ENCODE results near the gene NEDD9.

NEDD9 gene

GRCh38 chr6:11142296-11143027 lies 90.0 kb downstream of the NEDD9 start:
- ChIA-PET CTCF (interaction anchor here (0.9 to 4.0 kb wide), 15 partner anchors 7 to 432 kb away, joined by 3 to 79 read pairs (median 4); no protein-coding TSS in a partner anchor), POLR2A (no interaction called here)
- DNase-seq (ENCODE audit: extremely low spot score): no peak
- no peak for TF ChIP-seq CTCF (IDR thresholded peaks at IDR 0.05; ENCODE audit: control extremely low read depth, extremely low read depth, low read depth, missing control alignments)

GRCh38 chr6:11141295-11141694 lies 91.2 kb downstream of the NEDD9 start:
- ChIA-PET CTCF (interaction anchor here (1.1 kb wide), 1 partner anchor 355 kb away, joined by 3 read pairs; no protein-coding TSS in a partner anchor), POLR2A (interaction anchor here (0.7 kb wide), 1 partner anchor 70 kb away, joined by 4 read pairs; no protein-coding TSS in a partner anchor)
- DNase-seq (ENCODE audit: extremely low spot score): no peak
- TF ChIP-seq CTCF (IDR thresholded peaks at IDR 0.05; ENCODE audit: control extremely low read depth, extremely low read depth, low read depth, missing control alignments): no peak

- DNase-seq (ENCODE audit: extremely low spot score): no peak
- CTCF ChIA-PET: interaction anchor here (0.7 to 2.6 kb wide), 3 partner anchors 10 to 435 kb away, joined by 3 to 12 read pairs (median 3); no protein-coding TSS in a partner anchor
- no peak for TF ChIP-seq CTCF (IDR thresholded peaks at IDR 0.05; ENCODE audit: control extremely low read depth, extremely low read depth, low read depth, missing control alignments)
- POLR2A ChIA-PET: no interaction called here
Measured at GRCh38 chr6:11140056-11140455, 92.4 kb downstream of the NEDD9 start.

- ChIA-PET CTCF (interaction anchor here (0.7 to 2.6 kb wide), 3 partner anchors 9 to 436 kb away, joined by 3 to 12 read pairs (median 3); no protein-coding TSS in a partner anchor), POLR2A (no interaction called here)
- no peak for DNase-seq (ENCODE audit: extremely low spot score)
- TF ChIP-seq CTCF (IDR thresholded peaks at IDR 0.05; ENCODE audit: control extremely low read depth, extremely low read depth, low read depth, missing control alignments): no peak
Measured at GRCh38 chr6:11139051-11139960, 93.2 kb downstream of the NEDD9 start.

GRCh38 chr6:11136809-11137208 lies 95.7 kb downstream of the NEDD9 start:
- DNase-seq (ENCODE audit: extremely low spot score): no peak
- ChIA-PET POLR2A (no interaction called here), CTCF (interaction anchor here (0.8 to 2.7 kb wide), 5 partner anchors 13 to 439 kb away, joined by 3 to 17 read pairs (median 4); partner anchors contain the start of gene SMIM13)
- TF ChIP-seq CTCF (IDR thresholded peaks at IDR 0.05; ENCODE audit: control extremely low read depth, extremely low read depth, low read depth, missing control alignments): no peak
